IMR-90 (cell line): Measurements from ENCODE around the gene MTCL1. TPM values are rescaled to one million over a fixed set of nuclear protein-coding genes. Genes with fewer than 3 reads are reported as not detected.

Source experiments
- ATAC-seq: fragments of 200-7000 bp; cut with Tn5 transposase; 2 replicates; pipeline ENCODE4 v1.9.1; 2020; ENCODE audit warnings: low read depth, mild to moderate bottlenecking, moderate library complexity
- BruUV-seq: library from RNA; stranded (reverse); fragments of 400-500 nt; replicated peaks from 2 replicates; lab custom pipeline; 2021; lab: Mats Ljungman, UMichigan
- CTCF ChIA-PET: fragments of 300-600 bp; formaldehyde crosslinking; extraction: SDS; loops from one replicate; lab custom pipeline; 2021; ENCODE audit warnings: antibody characterized with exemption; lab: Yijun Ruan, JAX
- POLR2A ChIA-PET: fragments of 300-600 bp; sonication (Branson Sonifier 250); formaldehyde crosslinking; loops from one replicate; lab custom pipeline; 2022; ENCODE audit warnings: antibody characterized with exemption; ENCODE audit not compliant: unreplicated experiment; lab: Charles Lee
- DNase-seq: peaks from one replicate; pipeline ENCODE4 v3.0.0; 2013
- H2AFZ ChIP-seq: replicated peaks from 2 replicates; pipeline ENCODE3; 2013; ENCODE audit warnings: low read length, mild to moderate bottlenecking; ENCODE audit not compliant: poor library complexity
- H2AK5ac ChIP-seq: 2 replicates; pipeline ENCODE4 v1.6.1; 2013; ENCODE audit warnings: low read depth, low read length, inconsistent platforms
- H2AK9ac ChIP-seq: replicated peaks from 2 replicates; pipeline ENCODE3; 2013; ENCODE audit warnings: mild to moderate bottlenecking, low read depth, low read length, moderate library complexity; ENCODE audit not compliant: poor library complexity
- H2BK120ac ChIP-seq: 2 replicates; pipeline ENCODE4 v1.6.1; 2013; ENCODE audit warnings: low read depth, low read length, inconsistent platforms
- H2BK15ac ChIP-seq: 3 replicates; pipeline ENCODE4 v1.6.1; 2013; ENCODE audit warnings: low read depth, low read length, inconsistent platforms
- H2BK20ac ChIP-seq: 2 replicates; pipeline ENCODE4 v1.6.1; 2013; ENCODE audit warnings: low read depth, mild to moderate bottlenecking, inconsistent platforms, low read length, moderate library complexity
- H2BK5ac ChIP-seq: 2 replicates; pipeline ENCODE4 v1.6.1; 2013; ENCODE audit warnings: mild to moderate bottlenecking, low read depth, low read length, inconsistent platforms; ENCODE audit not compliant: poor library complexity, severe bottlenecking
- H3K14ac ChIP-seq: replicated peaks from 2 replicates; pipeline ENCODE4 v1.6.1; 2013; ENCODE audit warnings: low read depth, low read length, inconsistent platforms
- H3K18ac ChIP-seq: 2 replicates; pipeline ENCODE4 v1.6.1; 2013; ENCODE audit warnings: low read depth, low read length, control low read depth
- H3K23ac ChIP-seq: 2 replicates; pipeline ENCODE4 v1.6.1; 2013; ENCODE audit warnings: low read depth, low read length, inconsistent platforms
- H3K27ac ChIP-seq: 2 replicates; pipeline ENCODE4 v1.5.1; 2013; ENCODE audit warnings: mild to moderate bottlenecking, control low read depth, low read length; ENCODE audit not compliant: insufficient read depth
- H3K27me3 ChIP-seq: 2 replicates; pipeline ENCODE4 v1.6.1; 2013; ENCODE audit warnings: low read length; ENCODE audit not compliant: control insufficient read depth, insufficient read depth
- H3K36me3 ChIP-seq: 2 replicates; pipeline ENCODE4 v1.6.1; 2013; ENCODE audit warnings: low read length, mixed read lengths; ENCODE audit not compliant: control insufficient read depth, insufficient read depth
- H3K4ac ChIP-seq: 2 replicates; pipeline ENCODE4 v1.6.1; 2013; ENCODE audit warnings: low read depth, low read length, inconsistent platforms
- H3K4me1 ChIP-seq: 2 replicates; pipeline ENCODE4 v1.6.1; 2013; ENCODE audit warnings: low read length, mixed read lengths; ENCODE audit not compliant: control insufficient read depth, insufficient read depth
- H3K4me2 ChIP-seq: 2 replicates; pipeline ENCODE4 v1.6.1; 2013; ENCODE audit warnings: low read depth, mild to moderate bottlenecking, control low read depth, low read length, moderate library complexity
- H3K4me3 ChIP-seq: 2 replicates; pipeline ENCODE4 v1.5.1; 2013; ENCODE audit warnings: low read depth, mild to moderate bottlenecking, control low read depth, low read length, moderate library complexity; ENCODE audit not compliant: insufficient read depth
- H3K56ac ChIP-seq: 2 replicates; pipeline ENCODE4 v1.6.1; 2013; ENCODE audit warnings: low read length, inconsistent platforms; ENCODE audit not compliant: insufficient read depth; ENCODE audit errors: extremely low read depth
- H3K79me1 ChIP-seq, 2 experiments: 2 replicates each; pipeline ENCODE4 v1.6.1; 2013; ENCODE audit warnings: low read length in 2 of 2, inconsistent platforms in 1 of 2, low read depth in 1 of 2
- H3K9ac ChIP-seq: 2 replicates; pipeline ENCODE4 v1.6.1; 2013; ENCODE audit warnings: low read depth, low read length, control low read depth
- H3K9me1 ChIP-seq: 2 replicates; pipeline ENCODE4 v1.6.1; 2013; ENCODE audit warnings: low read length, inconsistent platforms; ENCODE audit not compliant: insufficient read depth
- H3K9me3 ChIP-seq: 2 replicates; pipeline ENCODE4 v1.6.1; 2013; ENCODE audit warnings: low read length; ENCODE audit not compliant: control insufficient read depth, insufficient read depth
- H4K20me1 ChIP-seq: 2 replicates; pipeline ENCODE4 v1.6.1; 2013; ENCODE audit warnings: low read length, inconsistent platforms; ENCODE audit not compliant: insufficient read depth
- H4K5ac ChIP-seq: 2 replicates; pipeline ENCODE4 v1.6.1; 2013; ENCODE audit warnings: mild to moderate bottlenecking, low read depth, low read length, control low read depth
- H4K8ac ChIP-seq, 2 experiments: 2 replicates each; pipeline ENCODE4 v1.6.1; 2013; ENCODE audit warnings: low read depth in 2 of 2, low read length in 2 of 2, control low read depth in 1 of 2, inconsistent platforms in 1 of 2
- H4K91ac ChIP-seq: 2 replicates; pipeline ENCODE4 v1.6.1; 2013; ENCODE audit warnings: low read depth, low read length, inconsistent platforms; ENCODE audit not compliant: insufficient read depth
- FOS ChIP-seq: fragments of 150-350 bp; IDR thresholded peaks from 2 replicates; pipeline ENCODE4 v1.6.1; 2016; ENCODE audit warnings: low read depth, low read length
- RCOR1 ChIP-seq: IDR thresholded peaks from 2 replicates; pipeline ENCODE4 v1.6.1; 2012; ENCODE audit warnings: mild to moderate bottlenecking, low read length, improper control_type of control experiment; ENCODE audit not compliant: insufficient replicate concordance
- WGBS, 2 experiments: methylation state at CpG; one replicate each; pipeline versions ENCODE4 v1.1.5 to v1.1.7; 2013; ENCODE audit warnings: missing lambda C conversion rate in 2 of 2; ENCODE audit not compliant: insufficient read length in 1 of 2; ENCODE audit errors: extremely low coverage in 2 of 2; 5-methylcytosine and 5-hydroxymethylcytosine counted together
- dilution Hi-C: fragments of 300-500 bp; cut with HindIII; formaldehyde crosslinking; loops from one replicate; pipeline ENCODE4 v1.14.3; 2018; ENCODE audit warnings: low sequenced_read_pairs; ENCODE audit not compliant: unreplicated experiment
- in situ Hi-C: fragments of 300-500 bp; cut with MboI; formaldehyde crosslinking; loops from 3 replicates; pipeline ENCODE4 v1.14.3; 2019; ENCODE audit warnings: low sequenced_read_pairs, inconsistent platforms, mixed read lengths
- intact Hi-C: fragments of 100-400 bp; cut with micrococcal nuclease; formaldehyde crosslinking; loops from 2 replicates; pipeline ENCODE4 v1.10.0; 2022
- polyA plus RNA-seq, 3 experiments: library from polyadenylated mRNA; depleted of rRNA; stranded (reverse); fragments of >200 nt; gene quantifications; 2 replicates each; pipeline ENCODE4 v1.2.3, GENCODE V29; 2012; ENCODE audit warnings: low replicate concordance in 1 of 3
- total RNA-seq: library from RNA; depleted of rRNA; stranded (reverse); fragments of >200 nt; gene quantifications from 2 replicates; pipeline ENCODE4 v1.2.3, GENCODE V29; 2012

MTCL1 gene
- total and polyA plus RNA-seq, 2 of the 4 experiments (the other 2 are of a cell fraction) = 29.0 to 45.3 TPM

DNA sequence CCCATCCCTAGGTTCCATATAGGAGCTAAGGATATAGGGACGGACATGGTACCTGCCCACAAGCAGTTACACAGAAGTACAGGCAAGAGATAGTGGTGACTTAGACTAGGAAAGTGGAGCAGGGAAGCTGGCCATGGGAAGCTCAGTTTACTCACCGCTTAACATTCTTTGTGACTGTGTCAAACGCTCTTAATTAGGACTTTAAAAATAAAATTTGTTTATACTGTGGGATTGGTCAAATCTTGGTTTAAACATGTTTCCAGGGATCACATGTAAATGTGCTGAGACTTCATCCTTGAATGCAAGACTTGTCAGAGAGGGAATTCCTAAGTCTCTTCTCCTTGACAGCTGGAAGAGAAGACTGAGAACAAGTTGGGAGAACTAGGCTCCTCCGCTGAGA lies 107.3 kb downstream of the MTCL1 start:
- H2AK5ac ChIP-seq = peak overlapping the region; percentile 86
- peaks cover 18 to 62% of the 10 kb centered on the region in 2 experiments for H3K79me1 ChIP-seq
- H3K9me1 ChIP-seq = peaks cover 25% of the 10 kb centered on the region
- H2BK20ac ChIP-seq = peak overlapping the region; percentile 91
- no peaks in the 10 kb centered on the region for H3K9me3 ChIP-seq
- H2BK5ac ChIP-seq = peak overlapping the region; percentile 79
- peaks cover 43% of the 10 kb centered on the region for H3K36me3 ChIP-seq
- DNase-seq = peak; percentile 86
- WGBS, 2 experiments = 63% methylated on average over 1 of the region's 4 CpGs; no CpG with 5 or more reads in 1 of the 2 experiments
- peak overlapping the region; percentile 59 for H3K4me2 ChIP-seq
- peak overlapping the region; percentile 95 for H3K4ac ChIP-seq
- BruUV-seq = no TSS peak
- H4K20me1 ChIP-seq = no peaks in the 10 kb centered on the region
- H3K27ac ChIP-seq = peak overlapping the region; percentile 91
- in situ Hi-C loops = no loop called here
- ATAC-seq = peak; percentile 36
- H2AFZ ChIP-seq = no peak overlapping the region
- H2BK120ac ChIP-seq = peak overlapping the region; percentile 95
- no peak overlapping the region for H3K4me3 ChIP-seq
- peak overlapping the region; percentile 11 for H3K9ac ChIP-seq
- H3K23ac ChIP-seq = peak overlapping the region; percentile 95
- dilution Hi-C loops = no loop called here
- peak overlapping the region; percentile 91 for H3K14ac ChIP-seq
- peak overlapping the region; percentile 92 for H4K91ac ChIP-seq
- intact Hi-C loops = no loop called here
- ChIA-PET POLR2A (interaction anchor here (1.2 kb wide), 1 partner anchor 12 kb away, joined by 7 read pairs; no protein-coding TSS in a partner anchor), CTCF (no interaction called here)
- H3K18ac ChIP-seq = peak overlapping the region; percentile 75
- peak overlapping the region; percentile 16; the same call in 1 of the 3 replicates for H2BK15ac ChIP-seq
- peaks cover 31% of the 10 kb centered on the region for H3K4me1 ChIP-seq
- no peaks in the 10 kb centered on the region for H3K27me3 ChIP-seq
- peak overlapping the region; percentile 86; the same call in 1 of the 2 replicates for H3K56ac ChIP-seq
- TF ChIP-seq FOS (0 out of 2 replicates have a peak, but pooled peaks have one; percentile 20), RCOR1 (no peak)
- H2AK9ac ChIP-seq = peak overlapping the region; percentile 74
- peak overlapping the region; percentile 28 to 84; a peak in 3 of 4 replicates for H4K8ac ChIP-seq
- peak overlapping the region; percentile 70 for H4K5ac ChIP-seq
